HS-5 (cell line): ENCODE data around the gene PIP5K1B.
A peak's percentile ranks its signal among the peaks of the same experiment; 100 is the strongest.

ENCODE experiments used
- DNase-seq: peaks from one replicate; pipeline ENCODE4 v3.0.0-alpha.2; 2012; ENCODE audit warnings: low read depth

The PIP5K1B gene

GRCh38 chr9:68740561-68740960, 35.5 kb downstream of the PIP5K1B start:
- no peak for DNase-seq

GRCh38 chr9:68741234-68741633, 36.2 kb downstream of the PIP5K1B start:
- DNase-seq, result no peak

DNA sequence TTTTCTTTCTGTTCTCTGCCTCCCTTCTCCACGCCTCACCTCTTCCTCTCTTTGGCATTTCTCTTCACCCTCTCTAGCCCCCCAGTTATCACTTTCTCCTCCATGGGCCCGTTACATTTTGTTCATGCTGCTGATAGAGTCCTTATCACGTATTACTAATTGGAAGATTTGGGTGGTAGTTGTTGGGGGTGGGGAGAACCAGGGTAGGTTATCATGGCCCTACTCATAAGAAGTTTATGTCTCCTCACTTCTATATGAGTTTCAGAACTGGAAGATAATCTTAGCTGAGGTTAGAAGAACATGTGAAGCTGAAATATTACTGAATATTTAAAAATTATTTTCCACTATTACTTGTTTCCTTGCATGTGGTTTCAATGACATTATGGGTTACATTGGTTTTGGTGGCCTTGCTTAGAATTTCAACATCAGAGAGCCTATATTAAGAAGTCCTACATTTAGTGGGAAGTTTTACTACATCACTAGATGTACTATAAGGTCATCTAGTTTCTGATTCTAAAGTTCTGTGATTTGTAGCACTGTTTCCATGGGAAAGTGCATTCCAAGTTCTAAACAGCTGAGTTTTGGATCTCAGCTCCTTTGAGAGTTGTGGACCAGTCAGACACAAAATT, 36.8 kb downstream of the PIP5K1B start:
- no peak for DNase-seq

DNA sequence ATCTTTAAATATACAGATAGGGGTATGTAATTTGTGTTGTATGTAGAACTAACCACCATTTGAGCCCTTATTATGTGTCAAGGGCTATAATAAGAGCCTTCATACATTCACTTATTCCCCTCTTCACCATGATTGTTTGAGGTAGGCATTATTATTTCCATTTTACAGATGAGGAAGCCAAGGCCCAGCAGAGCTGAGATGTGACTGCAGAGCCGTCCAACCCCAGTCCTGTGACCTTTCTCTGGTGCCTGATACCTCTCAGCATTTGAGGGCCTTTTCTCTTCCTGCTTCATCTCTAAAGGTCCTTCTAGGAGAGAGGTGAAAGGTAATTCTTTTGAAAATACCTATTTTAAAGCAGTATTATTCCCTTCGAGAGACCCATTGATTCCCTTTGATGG, 37.3 kb downstream of the PIP5K1B start:
- DNase-seq, result no peak

DNA sequence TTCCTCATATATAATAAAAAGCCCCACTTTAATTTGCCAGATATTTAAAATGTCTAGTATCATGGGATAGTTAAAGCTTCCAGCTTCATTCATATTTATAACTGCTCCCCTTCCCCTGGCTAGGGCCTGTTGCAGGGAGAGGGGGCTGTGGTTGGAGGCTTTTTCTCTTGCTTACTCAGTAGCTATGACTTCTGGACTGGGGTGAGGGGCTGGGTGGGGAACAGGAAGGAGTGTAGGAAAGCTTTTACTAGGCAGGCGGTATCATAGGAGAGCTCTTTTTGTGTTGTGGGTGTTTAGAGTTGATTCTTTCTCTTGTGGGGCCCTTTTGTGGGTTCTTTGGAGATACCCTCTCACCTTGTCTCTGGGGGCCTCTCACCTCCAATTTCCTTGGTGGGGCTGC, 39.4 kb downstream of the PIP5K1B start:
- DNase-seq, result no peak

- no peak for DNase-seq
Observed at GRCh38 chr9:68746525-68746924, 41.5 kb downstream of the PIP5K1B start.

DNA sequence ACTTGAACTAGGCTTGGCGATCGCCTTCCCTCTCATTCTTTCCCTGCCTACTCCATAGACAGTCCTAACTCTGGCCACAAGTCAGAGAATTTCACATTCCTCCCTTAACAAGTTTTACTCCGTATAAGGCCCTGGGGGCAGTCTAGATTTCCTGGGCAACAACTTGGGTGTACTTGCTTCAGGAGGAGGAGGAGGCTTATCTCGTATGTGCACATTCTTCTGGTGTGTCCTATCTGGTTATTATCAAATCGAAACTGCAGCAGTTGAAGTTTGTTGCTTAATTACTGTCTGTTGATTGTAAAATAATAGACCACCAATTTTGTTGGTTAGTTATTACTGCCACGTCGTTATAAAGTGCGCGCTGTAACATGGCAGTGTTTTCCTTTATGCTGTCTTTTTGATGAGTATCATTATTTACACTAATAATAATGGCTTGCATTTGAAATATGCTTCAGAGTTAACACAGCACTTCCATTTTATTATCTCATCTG, 42.0 kb downstream of the PIP5K1B start:
- DNase-seq, result no peak

- DNase-seq, result no peak
Observed at GRCh38 chr9:68749135-68749534, 44.1 kb downstream of the PIP5K1B start.

- no peak for DNase-seq
Observed at GRCh38 chr9:68749579-68750159, 44.6 kb downstream of the PIP5K1B start.

- no peak for DNase-seq
Observed at GRCh38 chr9:68750255-68750654, 45.2 kb downstream of the PIP5K1B start.

DNA sequence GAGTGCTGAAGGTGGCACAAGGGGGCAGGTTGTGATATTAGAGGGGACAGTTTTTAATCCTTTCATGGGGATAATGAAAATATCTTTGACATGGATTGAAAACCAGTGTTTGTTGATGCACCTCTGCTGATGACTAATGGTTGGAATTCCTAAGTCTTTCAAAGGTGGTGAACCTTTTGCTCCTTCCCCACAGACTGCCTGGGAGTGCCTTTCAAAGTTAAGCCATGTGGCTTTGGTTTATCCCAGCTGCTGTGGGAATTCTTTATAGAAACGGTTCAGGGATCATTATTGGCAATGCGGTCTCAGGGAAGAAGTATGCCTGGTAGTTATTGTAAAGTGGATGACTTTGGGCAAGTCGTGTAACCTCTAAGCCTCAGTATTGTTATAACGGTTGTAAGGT, 45.7 kb downstream of the PIP5K1B start:
- DNase-seq, result no peak

GRCh38 chr9:68751556-68751955, 46.5 kb downstream of the PIP5K1B start:
- DNase-seq, result no peak

DNA sequence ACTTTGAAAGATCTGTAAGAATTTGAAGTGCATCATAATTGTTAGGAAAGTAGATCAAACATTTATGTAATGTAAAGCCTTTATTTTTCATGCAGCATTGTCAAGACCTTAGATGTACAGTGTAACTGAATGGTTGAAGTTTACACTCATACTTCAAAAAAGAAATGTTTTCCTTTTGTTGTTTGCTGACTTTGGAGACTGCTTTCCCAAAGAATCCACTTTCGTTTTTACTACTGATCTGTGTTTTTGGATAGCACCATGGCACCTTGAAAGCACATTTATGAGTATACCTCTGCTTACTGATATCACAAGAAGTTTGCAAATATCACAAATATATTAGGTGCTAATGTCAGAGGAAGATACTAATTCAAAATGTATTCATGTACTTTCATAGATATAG, 50.0 kb downstream of the PIP5K1B start:
- no peak for DNase-seq

DNA sequence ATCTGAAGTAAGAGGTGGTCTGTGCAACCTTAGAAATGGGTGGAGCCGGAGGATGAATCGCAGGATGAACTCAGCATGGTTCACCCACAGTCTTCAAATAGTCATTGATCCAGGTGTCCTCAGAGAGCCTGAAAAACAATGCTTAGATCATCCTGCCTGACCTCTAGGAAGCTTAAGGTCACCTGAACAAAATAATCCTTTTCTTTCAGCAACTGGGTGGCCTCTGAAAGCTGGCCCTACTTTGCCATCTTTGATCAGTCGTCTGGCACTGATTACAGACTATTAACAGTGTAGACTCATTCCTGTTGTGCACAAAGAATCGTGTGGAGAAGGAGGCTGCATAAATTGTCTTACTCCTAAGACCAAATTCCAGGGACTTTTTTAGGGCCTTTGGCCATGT, 50.7 kb downstream of the PIP5K1B start:
- DNase-seq, result no peak

GRCh38 chr9:68759981-68760673, 55.1 kb downstream of the PIP5K1B start:
- no peak for DNase-seq

DNA sequence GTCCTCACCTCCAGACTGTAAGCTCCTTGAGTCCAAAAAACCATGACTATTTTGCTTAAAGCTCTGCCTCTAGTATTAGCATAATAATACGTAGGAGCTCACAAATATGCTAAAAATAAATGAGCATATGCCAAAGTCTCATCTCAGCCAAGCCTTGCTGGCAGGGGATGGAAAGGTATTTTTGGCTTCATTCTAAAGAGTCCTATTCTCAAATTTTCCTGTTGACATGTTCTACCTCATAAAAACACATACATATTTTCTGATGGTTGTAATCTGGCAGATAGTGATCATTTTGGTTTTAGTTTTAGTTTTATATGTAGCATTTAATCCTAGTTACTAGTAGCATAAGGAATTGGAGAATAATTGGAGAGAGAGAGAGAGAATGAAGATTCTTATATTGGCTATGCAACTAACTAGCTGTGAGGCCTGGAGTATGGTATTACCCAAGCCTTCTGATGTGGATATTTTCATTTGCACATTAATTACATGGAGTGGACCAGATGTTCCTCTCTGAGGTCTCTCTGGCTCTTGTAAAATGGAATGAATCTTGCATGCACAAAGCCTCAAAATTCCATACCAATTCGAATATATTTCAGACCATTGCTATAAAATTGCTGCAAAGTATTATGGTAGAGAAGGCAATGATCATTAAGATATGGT, 55.8 kb downstream of the PIP5K1B start:
- no peak for DNase-seq

DNA sequence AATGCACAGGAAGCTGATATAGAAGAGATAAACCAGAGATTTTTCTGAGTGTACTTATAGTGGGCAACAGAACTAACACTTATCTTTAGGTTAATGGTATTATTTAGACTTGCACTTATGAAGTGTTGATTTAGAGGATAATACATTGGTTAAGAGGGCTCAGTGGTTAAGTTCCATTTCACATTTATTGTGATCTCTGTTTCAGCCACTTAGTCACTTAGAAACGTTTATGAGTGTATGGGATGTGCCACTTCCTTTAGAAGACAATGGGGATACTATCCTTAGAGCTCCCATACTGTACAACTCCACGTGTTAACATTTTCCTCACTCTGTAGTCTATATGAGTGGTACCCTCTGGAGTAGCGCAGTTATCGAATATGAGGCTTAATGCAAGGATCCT, 57.5 kb downstream of the PIP5K1B start:
- no peak for DNase-seq

GRCh38 chr9:68763104-68763503, 58.1 kb downstream of the PIP5K1B start:
- DNase-seq, result no peak

- DNase-seq, result no peak
Observed at GRCh38 chr9:68768619-68769018, 63.6 kb downstream of the PIP5K1B start.

DNA sequence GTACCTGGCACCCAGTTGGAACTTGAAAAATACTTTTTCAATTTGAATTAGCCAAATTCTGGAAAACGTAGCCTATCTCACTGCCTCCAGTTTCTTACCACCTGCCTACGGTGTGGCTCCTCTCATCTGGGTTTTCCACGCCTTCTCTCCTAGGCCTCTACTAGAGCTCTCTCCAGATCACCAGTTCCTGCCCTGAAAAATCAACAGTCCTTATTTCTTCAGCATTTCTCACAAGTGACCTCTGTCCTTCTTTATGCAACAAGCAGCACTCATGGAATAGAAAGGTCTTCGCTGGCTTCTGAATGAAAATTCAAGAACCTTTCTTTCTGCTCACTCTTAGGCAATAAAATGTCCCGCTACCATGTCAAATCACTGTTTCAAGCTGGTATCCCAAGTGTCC, 64.8 kb downstream of the PIP5K1B start:
- no peak for DNase-seq

DNA sequence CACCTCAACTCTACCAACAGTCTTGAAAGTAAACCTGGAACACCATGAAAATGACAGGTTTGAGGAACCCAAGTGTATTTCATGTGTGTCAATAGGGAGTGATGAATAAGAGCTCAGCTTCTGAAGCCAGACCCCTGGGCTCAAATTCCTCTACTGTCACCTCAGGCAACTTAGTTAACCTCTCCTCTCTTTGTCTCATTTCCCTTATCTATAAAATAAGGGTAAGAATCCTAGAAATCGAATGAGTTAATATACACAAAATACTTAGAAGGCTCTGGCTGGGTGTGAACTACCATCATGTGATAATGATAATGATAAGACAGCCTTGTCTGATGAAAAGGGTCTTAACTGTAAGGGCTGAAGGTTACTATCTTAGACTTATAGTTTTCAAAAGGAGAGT, 66.3 kb downstream of the PIP5K1B start:
- DNase-seq, result no peak

DNA sequence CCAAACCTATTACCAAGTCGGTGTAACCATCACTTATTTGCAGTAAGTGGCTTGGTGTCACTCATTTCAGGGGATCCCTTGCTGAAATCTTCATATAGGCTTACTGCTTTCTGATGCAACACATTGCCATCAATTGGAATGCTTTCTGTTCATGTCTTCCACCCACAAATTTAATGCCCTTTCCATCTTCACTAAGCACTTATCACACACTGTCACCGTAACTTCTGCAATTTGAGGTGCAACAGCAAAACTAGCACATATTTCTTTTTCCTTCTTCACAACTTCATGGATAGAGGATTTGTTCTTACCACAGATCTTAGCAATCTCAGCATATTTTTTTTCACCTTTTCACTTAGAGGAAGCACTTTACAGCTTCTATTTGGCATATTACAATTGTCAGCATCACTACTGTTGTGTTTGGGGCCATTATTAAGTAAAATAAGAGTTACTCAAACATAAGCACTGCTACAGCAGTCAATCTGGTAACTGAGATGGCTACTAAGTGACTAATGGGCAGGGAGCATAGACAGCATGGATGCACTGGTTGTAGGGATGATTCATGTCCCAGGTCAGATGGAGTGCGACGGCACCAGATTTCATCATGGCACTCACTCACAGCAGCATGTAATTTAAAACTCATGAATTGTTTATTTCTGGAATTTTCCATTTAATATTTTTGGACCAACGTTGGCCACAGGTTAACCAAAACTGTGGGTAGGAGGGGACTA, 70.1 kb downstream of the PIP5K1B start:
- DNase-seq, result peak; percentile 25
